Gastroesophageal sphincter (tissue), 3 donors: Measurements from ENCODE around the gene NOL8.

Source experiments
- EP300 ChIP-seq: sonication (generic); formaldehyde crosslinking; IDR thresholded peaks from one replicate; pipeline ENCODE4 v1.6.1; 2017; ENCODE audit warnings: antibody characterized with exemption, mild to moderate bottlenecking
- POLR2A ChIP-seq, 2 donors: fragments of 450-650 bp; IDR thresholded peaks; one replicate each; pipeline ENCODE4 v1.6.1; 2017; ENCODE audit warnings: antibody characterized with exemption in 2 of 2, mild to moderate bottlenecking in 2 of 2, moderate library complexity in 1 of 2
- POLR2AphosphoS5 ChIP-seq: sonication (generic); formaldehyde crosslinking; IDR thresholded peaks from one replicate; pipeline ENCODE4 v1.6.1; 2017; ENCODE audit warnings: antibody characterized with exemption
- TF ChIP-seq, protein P1 (sequence below), 4 experiments: fragments of 200-600 bp in 2 of 4; fragments of 450-650 bp in 2 of 4; sonication (generic) in 1 of 4; IDR thresholded peaks; one replicate each; pipeline ENCODE4 v1.5.1; 2017 to 2019; ENCODE audit warnings: antibody characterized with exemption in 4 of 4, mild to moderate bottlenecking in 2 of 4, moderate library complexity in 2 of 4

DNA sequence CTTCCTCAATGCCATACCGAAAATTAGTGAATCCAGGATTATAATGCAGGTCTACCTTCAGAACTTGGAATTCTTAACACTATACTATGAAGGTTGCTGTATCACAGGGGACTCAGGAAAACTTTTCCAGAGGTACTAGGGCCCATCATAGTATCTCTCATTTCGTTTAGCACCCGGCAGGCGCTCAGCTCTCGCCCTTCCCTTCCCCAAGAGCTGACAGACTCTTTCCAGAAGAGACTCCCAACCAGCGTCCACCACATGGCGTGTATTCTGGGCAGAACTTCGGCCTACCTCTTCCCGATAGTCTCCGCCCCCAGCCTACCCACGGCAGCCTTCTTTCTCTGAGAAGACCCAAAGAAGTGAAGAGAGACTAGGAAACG, 271 bp downstream of the NOL8 start:
- TF ChIP-seq, protein P1, sequence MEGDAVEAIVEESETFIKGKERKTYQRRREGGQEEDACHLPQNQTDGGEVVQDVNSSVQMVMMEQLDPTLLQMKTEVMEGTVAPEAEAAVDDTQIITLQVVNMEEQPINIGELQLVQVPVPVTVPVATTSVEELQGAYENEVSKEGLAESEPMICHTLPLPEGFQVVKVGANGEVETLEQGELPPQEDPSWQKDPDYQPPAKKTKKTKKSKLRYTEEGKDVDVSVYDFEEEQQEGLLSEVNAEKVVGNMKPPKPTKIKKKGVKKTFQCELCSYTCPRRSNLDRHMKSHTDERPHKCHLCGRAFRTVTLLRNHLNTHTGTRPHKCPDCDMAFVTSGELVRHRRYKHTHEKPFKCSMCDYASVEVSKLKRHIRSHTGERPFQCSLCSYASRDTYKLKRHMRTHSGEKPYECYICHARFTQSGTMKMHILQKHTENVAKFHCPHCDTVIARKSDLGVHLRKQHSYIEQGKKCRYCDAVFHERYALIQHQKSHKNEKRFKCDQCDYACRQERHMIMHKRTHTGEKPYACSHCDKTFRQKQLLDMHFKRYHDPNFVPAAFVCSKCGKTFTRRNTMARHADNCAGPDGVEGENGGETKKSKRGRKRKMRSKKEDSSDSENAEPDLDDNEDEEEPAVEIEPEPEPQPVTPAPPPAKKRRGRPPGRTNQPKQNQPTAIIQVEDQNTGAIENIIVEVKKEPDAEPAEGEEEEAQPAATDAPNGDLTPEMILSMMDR (IDR thresholded peaks at IDR 0.05): peak in 1 of 4 experiments; percentile 1
- TF ChIP-seq POLR2A (IDR thresholded peaks at IDR 0.05) (no peak), POLR2AphosphoS5 (no peak), EP300 (no peak)
